ENCODE measurements around the gene MAP3K9.
"Not testable (repeated sequence)": the region's sequence is repeated elsewhere in the genome, so short reads cannot be mapped to it uniquely, and the experiment has no call there.

MAP3K9 gene

GRCh38 chr14:70724944-70725343 lies 84.4 kb downstream of the MAP3K9 start:
- DNase-seq (ENCODE audit: low read depth, low spot score) = no peak

DNA sequence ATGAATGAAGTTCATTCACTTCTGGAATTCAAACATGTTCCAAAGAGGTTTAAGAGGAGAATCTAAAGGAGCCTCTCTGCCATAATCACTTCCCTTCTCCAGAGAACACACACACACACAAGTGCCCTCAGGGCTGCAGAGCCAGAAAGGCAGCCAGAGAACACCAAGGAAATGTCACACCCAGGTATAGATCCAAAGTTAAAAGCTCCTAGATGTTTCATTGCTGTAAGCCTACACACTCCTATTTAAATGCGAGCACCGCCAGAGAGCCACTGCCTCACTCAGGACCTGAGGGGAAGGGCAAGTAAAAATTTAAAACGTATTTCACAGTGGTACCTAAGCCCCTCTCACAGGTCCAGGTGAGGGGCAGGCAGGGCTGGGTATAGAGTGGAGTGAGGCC lies 85.2 kb downstream of the MAP3K9 start:
- no peak for DNase-seq (ENCODE audit: low read depth, low spot score)

DNA sequence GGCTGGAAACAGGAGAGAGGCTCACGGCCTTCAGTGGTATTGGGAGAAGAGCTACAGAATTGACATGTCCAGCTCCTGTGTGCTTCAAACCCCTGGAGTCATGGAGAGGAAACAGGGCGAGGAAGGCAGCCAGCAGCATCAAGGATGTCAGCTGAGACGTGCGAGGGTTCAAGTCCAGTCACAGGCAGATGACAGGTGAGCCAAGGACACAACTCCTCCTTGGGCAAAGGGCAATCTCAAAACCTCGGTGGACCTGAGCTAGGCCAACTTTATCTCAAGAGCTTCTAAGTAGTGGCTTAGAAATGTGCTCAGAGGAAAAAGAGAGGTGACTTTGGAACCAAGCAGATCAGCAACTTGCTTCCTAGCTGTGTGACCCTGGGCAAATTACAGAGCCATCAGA lies 86.0 kb downstream of the MAP3K9 start:
- no peak for DNase-seq (ENCODE audit: low read depth, low spot score)

- DNase-seq (ENCODE audit: low read depth, low spot score) = no peak
These were observed 86.9 kb downstream of the MAP3K9 start for GRCh38 chr14:70722418-70722817.

DNA sequence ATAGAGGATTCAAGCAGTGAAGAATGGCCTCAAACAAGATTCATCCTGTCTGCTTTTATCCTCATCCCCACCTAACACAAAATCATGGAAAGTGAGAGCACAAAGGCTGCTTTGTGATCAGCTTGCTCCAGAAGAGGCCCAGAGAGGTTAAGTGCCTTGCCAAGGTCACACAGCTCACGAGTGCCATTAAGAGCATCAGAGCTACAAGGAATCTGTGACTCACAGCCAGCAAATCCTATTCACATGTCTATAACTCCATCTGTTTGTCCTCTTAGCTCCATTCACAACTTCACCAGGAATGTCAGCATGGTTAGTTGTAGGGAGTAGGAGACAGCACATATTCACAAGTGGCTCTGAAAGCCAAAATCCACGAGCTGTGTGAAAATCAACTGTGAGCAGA lies 87.8 kb downstream of the MAP3K9 start:
- DNase-seq (ENCODE audit: low read depth, low spot score) = no peak

GRCh38 chr14:70718383-70719118 lies 90.8 kb downstream of the MAP3K9 start:
- DNase-seq (ENCODE audit: low read depth, low spot score) = no peak

- DNase-seq (ENCODE audit: low read depth, low spot score) = no peak
These were observed 92.4 kb downstream of the MAP3K9 start for GRCh38 chr14:70716958-70717357.

DNA sequence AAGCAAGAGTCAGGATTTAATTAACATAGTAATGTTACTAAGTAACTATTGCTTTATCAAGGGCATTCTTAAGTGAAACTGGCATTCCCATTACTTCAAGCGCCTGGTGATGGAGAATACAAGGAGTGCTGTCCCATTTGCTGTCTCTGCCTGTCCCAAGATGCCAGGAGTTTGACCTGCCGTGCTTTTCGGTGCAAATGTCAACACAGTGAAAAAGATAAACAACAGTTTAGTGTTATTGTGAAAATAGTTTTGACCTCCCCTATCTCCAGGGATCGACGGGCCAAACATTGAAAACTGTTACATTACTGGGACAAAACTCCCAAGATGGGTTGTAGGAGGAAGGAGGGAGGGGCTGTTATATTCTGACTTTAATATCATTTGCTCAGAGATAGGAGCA lies 92.8 kb downstream of the MAP3K9 start:
- DNase-seq (ENCODE audit: low read depth, low spot score) = no peak

DNA sequence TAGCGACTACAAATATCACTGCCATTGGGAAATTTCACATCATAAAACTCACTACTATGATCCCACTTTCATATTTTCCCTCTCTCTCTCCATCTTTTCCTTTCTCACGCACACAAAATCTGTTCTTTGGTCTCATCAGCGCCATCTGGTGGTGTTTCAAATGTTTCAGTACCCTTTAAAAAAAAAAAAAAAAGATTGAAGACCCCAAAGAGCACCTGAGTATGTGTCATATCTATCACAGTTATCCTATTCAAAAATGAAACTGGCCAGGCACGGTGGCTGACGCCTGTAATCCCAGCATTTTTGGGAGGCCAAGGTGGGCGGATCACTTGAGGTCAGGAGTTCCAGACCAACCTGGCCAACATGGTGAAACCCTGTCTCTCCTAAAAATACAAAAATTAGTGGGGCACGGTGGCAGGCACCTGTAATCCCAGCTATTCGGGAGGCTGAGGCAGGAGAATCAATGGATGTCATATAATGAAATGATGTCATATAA lies 95.2 kb downstream of the MAP3K9 start:
- DNase-seq (ENCODE audit: low read depth, low spot score) = no peak

- DNase-seq (ENCODE audit: low read depth, low spot score) = no peak
These were observed 95.8 kb downstream of the MAP3K9 start for GRCh38 chr14:70713511-70713916.

DNA sequence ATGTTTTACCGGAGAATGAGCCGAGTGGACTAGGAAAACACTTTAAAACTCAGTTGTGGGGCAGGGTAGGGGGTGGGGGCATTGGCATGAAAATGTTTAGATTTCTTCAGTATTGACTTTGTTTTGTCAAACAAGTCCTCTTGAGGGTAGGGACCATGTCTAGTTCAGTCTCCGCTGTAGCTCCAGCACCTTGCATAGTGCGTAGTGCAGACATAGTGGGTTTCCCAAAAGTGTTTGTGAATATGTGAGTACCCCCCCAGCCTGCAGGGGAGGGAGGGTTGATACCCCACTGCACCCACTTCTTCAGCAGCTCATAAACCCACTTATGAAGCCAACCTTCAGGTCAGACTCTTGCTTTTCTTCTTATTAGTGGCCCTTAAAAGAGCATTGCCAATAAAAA lies 96.2 kb downstream of the MAP3K9 start:
- no peak for DNase-seq (ENCODE audit: low read depth, low spot score)

DNA sequence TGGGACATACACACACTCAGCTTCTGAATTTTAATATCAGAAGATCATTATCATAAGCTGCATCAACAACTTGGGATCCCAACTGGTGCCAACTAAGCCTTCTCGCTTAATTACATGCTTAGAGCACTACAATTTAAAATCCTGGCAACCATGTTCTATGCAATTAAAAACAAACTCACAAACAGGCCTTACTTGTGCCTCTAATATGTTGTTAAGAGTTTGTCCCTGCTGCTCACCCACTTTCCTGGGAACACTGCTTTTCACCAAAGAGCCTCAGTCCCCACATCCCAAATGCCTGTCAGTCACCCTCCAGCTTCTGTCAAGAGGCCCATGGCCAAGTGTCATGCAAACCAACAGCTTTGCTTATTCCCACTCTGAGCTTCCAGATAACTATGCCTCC lies 97.9 kb downstream of the MAP3K9 start:
- no peak for DNase-seq (ENCODE audit: low read depth, low spot score)

DNA sequence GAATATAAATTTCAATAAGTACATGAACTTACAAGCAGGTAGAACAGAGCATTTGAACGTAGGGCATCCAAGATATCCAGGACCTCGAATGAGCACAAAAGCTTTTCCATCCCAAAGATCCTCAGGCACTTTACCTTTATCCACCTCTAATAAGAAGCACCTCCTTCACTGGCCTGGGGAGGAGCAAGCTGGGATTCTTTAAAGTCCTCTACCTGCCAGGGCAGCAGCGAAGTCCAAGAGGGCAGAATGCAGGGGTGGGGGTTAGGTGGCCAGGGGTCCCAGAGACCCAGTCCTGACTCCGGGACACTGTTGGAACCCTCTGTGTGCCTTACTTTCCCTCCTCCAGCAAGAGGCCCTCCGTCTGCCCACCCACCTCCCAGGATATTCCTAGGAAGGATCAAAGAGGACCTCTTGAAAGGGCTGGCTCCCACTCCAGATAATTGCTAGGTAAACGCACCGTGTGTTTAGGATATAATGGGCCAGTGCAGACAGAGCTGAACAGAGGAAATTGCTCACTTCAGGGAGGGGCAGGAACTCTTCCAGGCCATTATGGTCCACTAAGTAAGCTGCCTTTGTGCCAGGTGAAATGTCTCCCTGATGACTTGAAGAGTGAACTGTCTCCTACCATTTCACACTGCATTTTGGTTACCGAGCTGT lies 99.5 kb downstream of the MAP3K9 start:
- DNase-seq (ENCODE audit: low read depth, low spot score) = no peak

- peak; percentile 82 for DNase-seq (ENCODE audit: low read depth, low spot score)
These were observed 100.4 kb downstream of the MAP3K9 start for GRCh38 chr14:70708717-70709570.

DNA sequence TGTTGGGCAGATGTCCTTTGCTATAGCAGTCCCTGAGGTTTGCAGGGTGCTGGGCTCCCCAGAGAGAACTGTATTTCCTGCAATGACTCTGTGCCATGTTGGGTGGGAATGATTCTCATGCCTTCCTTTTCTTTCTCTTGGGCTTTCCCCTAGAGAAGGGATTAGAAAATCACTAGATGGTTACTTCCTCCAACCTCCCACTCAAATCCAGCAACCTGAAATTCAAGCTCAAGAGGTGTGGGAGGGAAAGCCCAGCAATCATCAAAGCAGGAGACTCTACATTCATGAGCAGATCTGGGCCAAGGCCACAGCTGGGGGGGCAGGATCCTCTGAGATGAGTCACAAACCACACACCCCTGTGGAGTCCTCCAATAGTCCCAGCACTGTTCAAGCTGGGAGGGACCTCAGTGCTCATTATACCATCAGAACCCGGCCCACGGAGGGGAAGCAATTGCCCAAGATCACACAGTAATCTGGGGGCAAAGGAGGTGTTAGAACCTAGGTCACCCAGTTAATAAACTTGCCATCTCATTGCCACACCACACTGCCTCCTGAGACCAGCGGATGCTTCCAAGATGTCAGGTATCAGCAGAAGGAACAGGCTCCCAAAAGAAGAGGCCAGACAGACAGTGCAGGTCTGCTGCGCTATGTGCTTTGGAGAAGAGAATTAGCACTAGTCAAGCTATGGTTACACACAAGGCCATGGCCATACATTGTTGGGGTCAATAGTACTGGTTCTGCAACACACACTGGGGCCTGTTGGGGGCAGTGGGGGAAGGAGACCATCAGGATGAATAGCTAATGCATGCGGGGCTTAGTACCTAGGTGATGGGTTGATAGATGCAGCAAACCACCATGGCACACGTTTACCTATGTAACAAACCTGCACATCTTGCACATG lies 101.9 kb downstream of the MAP3K9 start:
- no peak for DNase-seq (ENCODE audit: low read depth, low spot score)

DNA sequence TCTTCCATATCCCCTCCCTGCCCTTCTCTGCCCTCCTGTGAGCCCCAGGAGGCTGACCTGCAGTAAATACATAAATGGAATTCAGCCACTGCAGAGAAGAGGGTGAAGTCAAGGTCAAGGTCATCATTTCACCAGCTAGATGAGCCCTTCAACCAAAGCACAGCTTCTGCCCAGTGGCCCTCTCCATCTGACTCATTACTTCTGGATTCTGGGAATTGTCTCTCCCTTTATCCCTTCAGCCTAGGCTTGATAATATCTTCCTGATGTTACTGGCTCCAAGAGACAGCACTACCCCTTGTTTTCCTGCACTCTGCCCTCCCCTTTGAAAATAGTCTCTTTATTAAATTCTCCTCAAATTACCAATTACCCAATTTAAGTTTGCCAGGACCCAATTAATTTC lies 103.1 kb downstream of the MAP3K9 start:
- DNase-seq (ENCODE audit: low read depth, low spot score) = no peak

GRCh38 chr14:70704960-70705359 lies 104.4 kb downstream of the MAP3K9 start:
- no peak for DNase-seq (ENCODE audit: low read depth, low spot score)

GRCh38 chr14:70703621-70704168 lies 105.6 kb downstream of the MAP3K9 start:
- not testable (repeated sequence) for DNase-seq (ENCODE audit: low read depth, low spot score)

DNA sequence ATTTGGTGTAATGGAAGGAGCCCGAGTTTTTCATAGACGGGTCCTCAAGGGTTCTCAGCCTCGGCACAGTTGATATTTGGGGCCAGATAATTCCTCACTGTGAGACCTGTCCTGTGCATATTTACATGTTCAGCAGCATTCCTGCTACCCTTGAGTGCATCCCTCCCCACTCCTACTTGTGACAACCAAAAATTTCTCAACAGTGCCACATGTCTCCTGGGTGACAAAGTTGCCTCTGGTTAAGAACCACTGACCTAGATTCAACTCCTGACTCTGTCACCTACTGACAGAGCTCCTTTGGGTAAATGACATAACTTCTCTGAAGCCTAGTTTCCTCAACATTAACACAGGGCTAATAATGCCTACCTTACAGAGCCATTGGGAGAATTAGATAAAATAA lies 107.2 kb downstream of the MAP3K9 start:
- DNase-seq (ENCODE audit: low read depth, low spot score) = no peak

DNA sequence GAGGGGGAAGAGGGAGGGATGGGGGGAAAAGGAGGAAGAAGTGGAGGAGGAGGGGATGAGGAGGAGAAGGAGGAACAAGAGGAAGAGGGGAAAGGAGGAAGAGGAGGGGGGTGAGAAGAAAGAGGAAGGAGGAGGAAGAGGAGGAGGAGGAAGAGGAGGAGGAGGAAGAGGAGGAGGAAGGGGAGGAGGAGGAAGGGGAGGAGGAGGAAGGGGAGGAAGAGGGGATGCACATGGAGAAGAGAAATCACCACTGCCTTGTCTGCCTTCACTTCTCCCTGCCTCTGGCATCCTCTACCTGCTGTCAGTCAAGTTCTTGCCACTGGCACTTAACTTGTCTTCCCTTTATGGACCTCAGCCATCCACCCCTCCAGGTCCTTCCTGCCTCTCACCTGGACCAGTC lies 107.7 kb downstream of the MAP3K9 start:
- DNase-seq (ENCODE audit: low read depth, low spot score) = no peak
